ENCODE data around the gene REEP3. TPM values are rescaled to one million over a fixed set of nuclear protein-coding genes. Genes with fewer than 3 reads are reported as not detected.

Gene REEP3
- total RNA-seq, 2 experiments from 2014 or later: 13.6 to 15.1 TPM

DNA sequence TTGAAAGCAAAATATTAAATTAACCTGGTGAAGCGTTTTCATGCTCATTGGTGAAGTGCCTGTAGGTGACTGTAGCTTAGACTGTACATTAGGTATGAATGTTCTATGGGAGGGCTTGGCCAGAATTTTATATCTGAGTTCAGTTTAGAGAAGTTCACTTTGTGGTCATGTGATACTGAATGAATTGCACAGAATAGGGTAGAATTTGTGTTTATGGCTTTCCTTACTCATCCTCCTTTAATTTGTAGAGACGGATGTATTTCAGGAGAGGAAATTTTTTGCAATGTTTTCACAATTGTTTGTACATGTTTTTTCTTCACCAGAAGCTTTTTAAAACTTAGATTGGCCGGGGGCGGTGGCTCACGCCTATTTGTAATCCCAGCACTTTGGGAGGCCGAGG lies 32.3 kb downstream of the REEP3 start:
- TF ChIP-seq, protein P1, sequence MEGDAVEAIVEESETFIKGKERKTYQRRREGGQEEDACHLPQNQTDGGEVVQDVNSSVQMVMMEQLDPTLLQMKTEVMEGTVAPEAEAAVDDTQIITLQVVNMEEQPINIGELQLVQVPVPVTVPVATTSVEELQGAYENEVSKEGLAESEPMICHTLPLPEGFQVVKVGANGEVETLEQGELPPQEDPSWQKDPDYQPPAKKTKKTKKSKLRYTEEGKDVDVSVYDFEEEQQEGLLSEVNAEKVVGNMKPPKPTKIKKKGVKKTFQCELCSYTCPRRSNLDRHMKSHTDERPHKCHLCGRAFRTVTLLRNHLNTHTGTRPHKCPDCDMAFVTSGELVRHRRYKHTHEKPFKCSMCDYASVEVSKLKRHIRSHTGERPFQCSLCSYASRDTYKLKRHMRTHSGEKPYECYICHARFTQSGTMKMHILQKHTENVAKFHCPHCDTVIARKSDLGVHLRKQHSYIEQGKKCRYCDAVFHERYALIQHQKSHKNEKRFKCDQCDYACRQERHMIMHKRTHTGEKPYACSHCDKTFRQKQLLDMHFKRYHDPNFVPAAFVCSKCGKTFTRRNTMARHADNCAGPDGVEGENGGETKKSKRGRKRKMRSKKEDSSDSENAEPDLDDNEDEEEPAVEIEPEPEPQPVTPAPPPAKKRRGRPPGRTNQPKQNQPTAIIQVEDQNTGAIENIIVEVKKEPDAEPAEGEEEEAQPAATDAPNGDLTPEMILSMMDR (IDR thresholded peaks at IDR 0.05): no peak
- DNase-seq (no peak), ATAC-seq (no peak)
- no peaks in the 10 kb centered on the region for H3K27me3 Mint-ChIP-seq
- ChIA-PET CTCF (no interaction called here), POLR2A (interaction anchor here (0.6 kb wide), 1 partner anchor 1983 kb away, joined by 3 read pairs; no protein-coding TSS in a partner anchor)
- no peaks in the 10 kb centered on the region for H3K9me3 Mint-ChIP-seq
- no peaks in the 10 kb centered on the region for H3K36me3 Mint-ChIP-seq (ENCODE audit: low read depth)
- peaks cover 25% of the 10 kb centered on the region for H3K4me1 Mint-ChIP-seq (ENCODE audit: low read depth)
- no peak overlapping the region for H3K4me3 Mint-ChIP-seq
- no peak overlapping the region for H3K27ac Mint-ChIP-seq
- intact Hi-C loops (cut with micrococcal nuclease): no loop called here

DNA sequence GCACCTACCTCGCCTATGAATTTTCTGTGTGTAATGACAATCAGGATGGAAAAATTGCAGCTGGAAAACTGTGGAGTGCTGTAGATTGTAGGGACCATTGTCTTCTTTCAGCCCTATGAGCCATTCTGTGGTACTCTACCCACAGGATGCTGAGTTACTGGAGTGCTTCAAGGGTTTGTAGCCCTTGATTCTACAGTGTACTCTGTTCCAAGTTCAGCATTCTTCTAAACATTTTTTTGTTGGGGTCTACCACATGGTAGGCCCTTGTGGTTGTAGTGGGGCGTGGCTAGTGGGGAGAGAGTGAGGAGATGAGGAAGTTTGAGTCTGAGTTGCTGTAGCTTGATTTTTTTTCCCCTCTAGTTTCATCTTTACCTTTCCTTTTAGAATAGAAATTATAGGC lies 33.5 kb downstream of the REEP3 start:
- Mint-ChIP-seq H3K36me3 (ENCODE audit: low read depth) (no peaks in the 10 kb centered on the region), H3K9me3 (no peaks in the 10 kb centered on the region), H3K27ac (peak overlapping the region; percentile 56), H3K27me3 (no peaks in the 10 kb centered on the region), H3K4me1 (ENCODE audit: low read depth) (peaks cover 25% of the 10 kb centered on the region), H3K4me3 (no peak overlapping the region)
- intact Hi-C loops (cut with micrococcal nuclease): no loop called here
- ChIA-PET POLR2A (no interaction called here), CTCF (no interaction called here)
- TF ChIP-seq, protein P1 (IDR thresholded peaks at IDR 0.05): no peak
- ATAC-seq (peak; percentile 95), DNase-seq (peak; percentile 67)

DNA sequence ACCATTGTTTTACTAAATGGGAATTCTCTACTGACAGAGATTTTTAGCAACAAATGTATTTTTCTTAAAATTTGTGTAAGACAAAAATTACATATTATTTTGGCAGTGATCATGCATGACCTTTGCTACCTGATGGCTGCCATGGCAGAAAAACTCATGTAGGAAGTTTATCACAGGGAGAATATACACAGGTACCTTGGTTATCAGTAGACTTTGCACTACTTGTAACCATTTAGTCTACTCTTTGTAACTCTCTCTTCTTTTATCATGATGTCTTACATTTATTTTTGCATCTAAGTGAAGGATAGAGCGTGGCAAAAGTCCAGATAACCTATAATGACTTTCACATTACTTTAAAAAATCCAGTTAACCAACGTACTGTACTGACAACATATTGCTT lies 34.1 kb downstream of the REEP3 start:
- ChIA-PET CTCF (no interaction called here), POLR2A (no interaction called here)
- H3K27me3 Mint-ChIP-seq: no peaks in the 10 kb centered on the region
- H3K36me3 Mint-ChIP-seq (ENCODE audit: low read depth): no peaks in the 10 kb centered on the region
- intact Hi-C loops (cut with micrococcal nuclease): no loop called here
- peak overlapping the region; percentile 13 for H3K27ac Mint-ChIP-seq
- no peaks in the 10 kb centered on the region for H3K9me3 Mint-ChIP-seq
- no peak for ATAC-seq
- H3K4me3 Mint-ChIP-seq: no peak overlapping the region
- peaks cover 25% of the 10 kb centered on the region for H3K4me1 Mint-ChIP-seq (ENCODE audit: low read depth)
- TF ChIP-seq, protein P1 (IDR thresholded peaks at IDR 0.05): no peak
- DNase-seq: no peak

DNA sequence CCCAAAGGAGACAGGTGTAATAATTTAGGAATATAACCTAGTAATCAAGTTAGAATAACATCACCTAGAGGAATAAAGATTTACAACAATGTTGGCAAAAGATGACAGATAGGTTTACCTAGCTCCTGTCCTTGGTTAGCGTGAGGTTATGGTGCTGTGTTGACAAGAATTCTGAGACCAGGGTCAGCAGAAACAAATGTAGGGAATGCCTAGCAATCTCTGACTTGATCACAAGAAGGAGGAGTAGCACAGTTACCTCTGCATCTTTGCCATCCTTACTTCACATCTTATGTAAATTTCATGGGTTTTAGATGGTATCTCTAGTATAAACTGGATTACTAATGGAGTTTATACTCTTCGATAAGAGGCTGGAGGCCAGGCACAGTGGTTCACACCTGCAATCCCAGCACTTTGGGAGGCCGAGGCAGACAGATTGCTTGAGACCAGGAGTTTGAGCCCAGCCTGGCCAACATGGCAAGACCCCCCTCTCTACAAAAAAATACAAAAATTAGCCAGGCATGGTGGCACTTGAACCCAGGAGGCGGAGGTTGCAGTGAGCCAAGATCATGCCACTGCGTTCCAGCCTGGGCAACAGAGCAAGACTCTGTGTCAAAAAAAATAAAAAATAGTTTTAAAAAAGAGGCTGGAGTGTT lies 37.1 kb downstream of the REEP3 start:
- no peaks in the 10 kb centered on the region for H3K9me3 Mint-ChIP-seq
- POLR2A ChIA-PET: no interaction called here
- CTCF ChIA-PET: no interaction called here
- H3K27ac Mint-ChIP-seq: no peak overlapping the region
- ATAC-seq (no peak), DNase-seq (no peak)
- H3K27me3 Mint-ChIP-seq: no peaks in the 10 kb centered on the region
- TF ChIP-seq, protein P1 (IDR thresholded peaks at IDR 0.05): no peak
- H3K4me1 Mint-ChIP-seq (ENCODE audit: low read depth): peaks cover 21% of the 10 kb centered on the region
- no peak overlapping the region for H3K4me3 Mint-ChIP-seq
- H3K36me3 Mint-ChIP-seq (ENCODE audit: low read depth): no peaks in the 10 kb centered on the region
- intact Hi-C loops (cut with micrococcal nuclease): no loop called here

DNA sequence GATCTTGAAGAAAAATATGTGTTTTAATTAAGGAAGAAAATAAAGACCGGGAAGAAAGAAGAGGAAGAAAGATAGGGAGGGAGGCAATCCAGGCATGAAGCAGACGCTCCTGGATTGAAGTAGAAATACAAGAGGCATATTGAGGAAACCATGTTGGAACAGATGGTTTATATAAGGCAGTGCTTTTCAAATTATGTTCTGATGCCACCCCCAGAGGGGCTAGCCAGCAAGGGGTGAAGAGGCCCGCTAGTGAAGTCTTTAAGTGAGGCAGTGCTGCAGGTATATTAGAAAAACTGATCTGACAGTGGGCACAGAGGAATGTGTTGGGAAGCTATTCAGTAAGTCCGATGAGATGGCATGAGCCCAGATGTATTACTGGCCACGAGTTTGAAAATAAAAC lies 40.1 kb downstream of the REEP3 start:
- no peak for DNase-seq
- Mint-ChIP-seq H3K4me3 (no peak overlapping the region), H3K9me3 (no peaks in the 10 kb centered on the region), H3K27ac (no peak overlapping the region), H3K4me1 (ENCODE audit: low read depth) (peaks cover 5% of the 10 kb centered on the region), H3K36me3 (ENCODE audit: low read depth) (no peaks in the 10 kb centered on the region), H3K27me3 (no peaks in the 10 kb centered on the region)
- intact Hi-C loops (cut with micrococcal nuclease): no loop called here
- POLR2A ChIA-PET: no interaction called here
- CTCF ChIA-PET: no interaction called here
- TF ChIP-seq, protein P1 (IDR thresholded peaks at IDR 0.05): no peak
- ATAC-seq: no peak

Data from activated CD8-positive, alpha-beta T cell treated with anti-CD3 and anti-CD28 coated beads for 36 hours (primary cell).